ENCODE results near the gene HMCN1. TPM values are rescaled to one million over a fixed set of nuclear protein-coding genes. Genes with fewer than 3 reads are reported as not detected.

HMCN1 gene
- total and polyA plus RNA-seq, 4 donors: 3.2 to 149 (median 15.4) TPM

DNA sequence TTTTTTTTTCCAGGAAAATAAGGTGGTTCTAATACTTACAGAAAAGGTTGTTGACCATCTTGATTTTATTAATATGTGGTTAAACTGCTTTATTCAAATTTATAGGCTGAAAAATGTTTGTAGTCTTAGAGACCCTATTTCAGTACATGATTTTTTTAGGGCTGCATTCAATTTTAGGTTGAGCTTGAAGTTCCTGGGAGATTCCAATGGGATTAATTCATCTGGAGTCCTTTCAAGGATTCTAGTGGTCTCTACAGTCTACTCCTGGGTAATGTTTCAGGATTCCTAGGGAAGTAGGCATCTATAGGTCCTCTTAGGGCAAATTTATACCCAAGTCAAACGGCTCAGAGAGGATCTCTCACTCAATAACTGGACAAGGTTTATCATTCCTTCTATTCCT lies 126.7 kb downstream of the HMCN1 start:
- no peaks in the 10 kb centered on the region for H3K9me3 ChIP-seq (ENCODE audit: control insufficient read depth in 4 of 4, insufficient read depth in 3 of 4, low read length in 3 of 4)
- no peaks in the 10 kb centered on the region for H3K36me3 ChIP-seq (ENCODE audit: control insufficient read depth in 4 of 4, insufficient read depth in 4 of 4, low read length in 4 of 4)
- TF ChIP-seq, protein P1, sequence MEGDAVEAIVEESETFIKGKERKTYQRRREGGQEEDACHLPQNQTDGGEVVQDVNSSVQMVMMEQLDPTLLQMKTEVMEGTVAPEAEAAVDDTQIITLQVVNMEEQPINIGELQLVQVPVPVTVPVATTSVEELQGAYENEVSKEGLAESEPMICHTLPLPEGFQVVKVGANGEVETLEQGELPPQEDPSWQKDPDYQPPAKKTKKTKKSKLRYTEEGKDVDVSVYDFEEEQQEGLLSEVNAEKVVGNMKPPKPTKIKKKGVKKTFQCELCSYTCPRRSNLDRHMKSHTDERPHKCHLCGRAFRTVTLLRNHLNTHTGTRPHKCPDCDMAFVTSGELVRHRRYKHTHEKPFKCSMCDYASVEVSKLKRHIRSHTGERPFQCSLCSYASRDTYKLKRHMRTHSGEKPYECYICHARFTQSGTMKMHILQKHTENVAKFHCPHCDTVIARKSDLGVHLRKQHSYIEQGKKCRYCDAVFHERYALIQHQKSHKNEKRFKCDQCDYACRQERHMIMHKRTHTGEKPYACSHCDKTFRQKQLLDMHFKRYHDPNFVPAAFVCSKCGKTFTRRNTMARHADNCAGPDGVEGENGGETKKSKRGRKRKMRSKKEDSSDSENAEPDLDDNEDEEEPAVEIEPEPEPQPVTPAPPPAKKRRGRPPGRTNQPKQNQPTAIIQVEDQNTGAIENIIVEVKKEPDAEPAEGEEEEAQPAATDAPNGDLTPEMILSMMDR (IDR thresholded peaks at IDR 0.05; ENCODE audit: control extremely low read depth, extremely low read depth): no peak
- no peak overlapping the region for H3K4me3 ChIP-seq
- no peaks in the 10 kb centered on the region for H3K27me3 ChIP-seq (ENCODE audit: control insufficient read depth in 3 of 3, insufficient read depth in 3 of 3, low read length in 2 of 3)
- H3K27ac ChIP-seq (ENCODE audit: low read depth in 1 of 2, low read length in 1 of 2): no peak overlapping the region
- ATAC-seq (ENCODE audit: insufficient read depth, low FRiP score) (no peak), DNase-seq (no peak)
- 72 to 78% methylated on average over 1 of the region's 1 CpG for WGBS, 2 donors
- no peak overlapping the region for H3K9ac ChIP-seq (ENCODE audit: insufficient read depth in 1 of 2, low read length in 2 of 2)
- peaks cover 0 to 4% (median 0%) of the 10 kb centered on the region in 5 donors for H3K4me1 ChIP-seq (ENCODE audit: control insufficient read depth in 5 of 5, insufficient read depth in 5 of 5, low read length in 5 of 5)

DNA sequence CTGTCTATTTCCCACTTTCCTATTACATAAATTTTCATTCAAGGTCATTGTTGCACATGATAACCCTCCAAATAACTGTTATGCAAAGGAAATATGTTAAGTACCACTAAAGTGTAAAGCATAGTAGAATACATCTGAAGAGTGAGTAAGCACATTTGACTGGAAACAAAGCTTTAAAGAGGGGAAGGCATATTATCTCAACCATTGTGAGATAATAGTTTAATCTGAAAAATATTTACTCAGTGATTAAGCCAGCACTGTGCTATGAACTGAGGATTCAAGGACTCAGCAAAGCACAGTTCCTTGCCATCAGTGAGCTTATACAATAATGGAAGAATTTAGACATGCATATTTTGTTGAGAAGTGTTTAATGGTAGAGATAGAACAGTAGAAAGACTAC lies 127.4 kb downstream of the HMCN1 start:
- Histone ChIP-seq H3K4me1 (ENCODE audit: control insufficient read depth in 5 of 5, insufficient read depth in 5 of 5, low read length in 5 of 5) (peaks cover 0 to 4% (median 0%) of the 10 kb centered on the region in 5 donors), H3K36me3 (ENCODE audit: control insufficient read depth in 4 of 4, insufficient read depth in 4 of 4, low read length in 4 of 4) (no peaks in the 10 kb centered on the region), H3K9ac (ENCODE audit: insufficient read depth in 1 of 2, low read length in 2 of 2) (no peak overlapping the region), H3K4me3 (no peak overlapping the region), H3K27ac (ENCODE audit: low read depth in 1 of 2, low read length in 1 of 2) (no peak overlapping the region), H3K9me3 (ENCODE audit: control insufficient read depth in 4 of 4, insufficient read depth in 3 of 4, low read length in 3 of 4) (no peaks in the 10 kb centered on the region), H3K27me3 (ENCODE audit: control insufficient read depth in 3 of 3, insufficient read depth in 3 of 3, low read length in 2 of 3) (no peaks in the 10 kb centered on the region)
- TF ChIP-seq, protein P1 (IDR thresholded peaks at IDR 0.05; ENCODE audit: control extremely low read depth, extremely low read depth): no peak
- ATAC-seq (ENCODE audit: insufficient read depth, low FRiP score): peak; percentile 42
- DNase-seq: no peak

DNA sequence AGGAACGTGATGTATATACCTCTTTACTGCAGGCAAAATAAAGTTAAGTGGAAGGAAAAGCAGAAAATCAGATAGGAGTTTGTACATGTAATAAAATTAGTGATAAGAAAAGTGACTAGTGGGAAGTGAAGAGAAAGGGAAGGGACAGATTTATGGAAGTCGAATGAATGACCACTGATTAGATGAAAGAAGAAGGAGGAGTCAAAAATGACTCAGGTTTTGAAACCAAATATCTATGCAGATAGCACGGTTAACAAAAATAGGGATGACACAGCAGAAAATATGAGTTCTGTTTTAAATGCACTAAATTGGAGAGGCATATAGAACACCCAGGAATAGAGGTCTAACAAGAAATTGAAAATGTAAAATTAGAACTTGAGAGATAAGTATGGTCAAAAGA lies 128.0 kb downstream of the HMCN1 start:
- H3K27me3 ChIP-seq (ENCODE audit: control insufficient read depth in 3 of 3, insufficient read depth in 3 of 3, low read length in 2 of 3): no peaks in the 10 kb centered on the region
- no peak overlapping the region for H3K9ac ChIP-seq (ENCODE audit: insufficient read depth in 1 of 2, low read length in 2 of 2)
- H3K36me3 ChIP-seq (ENCODE audit: control insufficient read depth in 4 of 4, insufficient read depth in 4 of 4, low read length in 4 of 4): no peaks in the 10 kb centered on the region
- peaks cover 0 to 3% (median 0%) of the 10 kb centered on the region in 5 donors for H3K4me1 ChIP-seq (ENCODE audit: control insufficient read depth in 5 of 5, insufficient read depth in 5 of 5, low read length in 5 of 5)
- TF ChIP-seq, protein P1 (IDR thresholded peaks at IDR 0.05; ENCODE audit: control extremely low read depth, extremely low read depth): no peak
- H3K9me3 ChIP-seq (ENCODE audit: control insufficient read depth in 4 of 4, insufficient read depth in 3 of 4, low read length in 3 of 4): no peaks in the 10 kb centered on the region
- DNase-seq: no peak
- H3K4me3 ChIP-seq: no peak overlapping the region
- no peak overlapping the region for H3K27ac ChIP-seq (ENCODE audit: low read depth in 1 of 2, low read length in 1 of 2)
- no peak for ATAC-seq (ENCODE audit: insufficient read depth, low FRiP score)
- 62% methylated on average over 3 of the region's 3 CpGs for WGBS, 2 donors

DNA sequence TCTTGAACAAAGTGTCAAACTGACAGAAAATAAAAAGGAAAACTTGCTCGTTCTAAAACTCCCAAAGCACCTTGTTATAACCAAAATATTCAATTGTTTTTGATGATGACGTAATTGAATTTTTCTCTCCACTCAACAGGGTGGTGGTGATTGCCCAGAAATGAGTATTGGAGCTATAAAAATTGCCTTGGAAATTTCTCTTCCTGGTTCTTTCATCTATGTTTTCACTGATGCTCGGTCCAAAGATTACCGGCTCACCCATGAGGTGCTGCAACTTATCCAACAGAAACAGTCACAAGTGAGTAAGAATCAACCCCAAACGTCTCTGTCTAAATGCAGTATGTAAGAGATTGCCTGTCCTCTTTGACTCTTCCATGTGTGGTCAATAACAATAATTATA lies 130.1 kb downstream of the HMCN1 start:
- 88 to 91% methylated on average over 5 of the region's 5 CpGs for WGBS, 2 donors
- H3K9ac ChIP-seq (ENCODE audit: insufficient read depth in 1 of 2, low read length in 2 of 2): no peak overlapping the region
- ATAC-seq (ENCODE audit: insufficient read depth, low FRiP score): no peak
- H3K27ac ChIP-seq (ENCODE audit: low read depth in 1 of 2, low read length in 1 of 2): no peak overlapping the region
- no peaks in the 10 kb centered on the region for H3K4me1 ChIP-seq (ENCODE audit: control insufficient read depth in 5 of 5, insufficient read depth in 5 of 5, low read length in 5 of 5)
- no peaks in the 10 kb centered on the region for H3K27me3 ChIP-seq (ENCODE audit: control insufficient read depth in 3 of 3, insufficient read depth in 3 of 3, low read length in 2 of 3)
- TF ChIP-seq, protein P1 (IDR thresholded peaks at IDR 0.05; ENCODE audit: control extremely low read depth, extremely low read depth): no peak
- DNase-seq: no peak
- H3K36me3 ChIP-seq (ENCODE audit: control insufficient read depth in 4 of 4, insufficient read depth in 4 of 4, low read length in 4 of 4): peaks cover 0 to 3% (median 0%) of the 10 kb centered on the region in 4 donors
- H3K4me3 ChIP-seq: no peak overlapping the region
- H3K9me3 ChIP-seq (ENCODE audit: control insufficient read depth in 4 of 4, insufficient read depth in 3 of 4, low read length in 3 of 4): no peaks in the 10 kb centered on the region

Measured in lung (tissue), 12 donors.